PC-9 (cell line): ENCODE data around the gene CFAP77. TPM values are rescaled to one million over a fixed set of nuclear protein-coding genes. Genes with fewer than 3 reads are reported as not detected.

Experiments
- BruUV-seq: library from RNA; stranded (reverse); fragments of 400-500 nt; replicated peaks from 2 replicates; lab custom pipeline; 2021; lab: Mats Ljungman, UMichigan
- CTCF ChIA-PET: fragments of 300-600 bp; sonication (Branson Sonifier 250); formaldehyde crosslinking; loops from one replicate; lab custom pipeline; 2022; ENCODE audit warnings: antibody characterized with exemption; lab: Charles Lee
- POLR2A ChIA-PET: fragments of 300-600 bp; sonication (Branson Sonifier 250); formaldehyde crosslinking; loops from one replicate; lab custom pipeline; 2022; ENCODE audit warnings: antibody characterized with exemption; ENCODE audit not compliant: unreplicated experiment; lab: Charles Lee
- DNase-seq, 2 experiments: peaks; one replicate each; pipeline versions ENCODE4 v3.0.0 to v3.0.0-alpha.2; 2015 to 2022; ENCODE audit warnings: mixed read lengths in 1 of 2
- H2AFZ ChIP-seq: fragments of 200-600 bp; sonication (generic); 2 replicates; pipeline ENCODE4 v1.8.1; 2017; ENCODE audit warnings: antibody characterized with exemption
- H3F3A ChIP-seq: fragments of 200-600 bp; sonication (generic); 2 replicates; pipeline ENCODE4 v1.8.1; 2017; ENCODE audit warnings: antibody characterized with exemption, mild to moderate bottlenecking, low read depth; ENCODE audit not compliant: insufficient read depth
- H3K27ac ChIP-seq: fragments of 200-600 bp; sonication (generic); 2 replicates; pipeline ENCODE4 v1.6.1; 2016; ENCODE audit warnings: mixed run types
- H3K27me3 ChIP-seq: fragments of 200-600 bp; sonication (generic); 2 replicates; pipeline ENCODE4 v1.6.1; 2016; ENCODE audit warnings: low read depth, mixed run types; ENCODE audit not compliant: insufficient read depth
- H3K36me3 ChIP-seq: fragments of 200-600 bp; sonication (generic); 2 replicates; pipeline ENCODE4 v1.6.1; 2016; ENCODE audit warnings: low read depth, mixed run types
- H3K4me1 ChIP-seq: fragments of 200-600 bp; sonication (generic); replicated peaks from 2 replicates; pipeline ENCODE4 v1.6.1; 2016; ENCODE audit warnings: mixed run types; ENCODE audit not compliant: insufficient read depth
- H3K4me2 ChIP-seq: fragments of 200-600 bp; sonication (generic); 2 replicates; pipeline ENCODE4 v1.6.1; 2017; ENCODE audit warnings: mixed run types
- H3K4me3 ChIP-seq: fragments of 200-600 bp; sonication (generic); 2 replicates; pipeline ENCODE4 v1.6.1; 2016; ENCODE audit warnings: mixed run types
- H3K79me2 ChIP-seq: fragments of 200-600 bp; sonication (generic); 2 replicates; pipeline ENCODE4 v1.6.1; 2017; ENCODE audit warnings: low read depth, mixed run types
- H3K9me2 ChIP-seq: fragments of 200-600 bp; sonication (generic); 2 replicates; pipeline ENCODE4 v1.8.1; 2017; ENCODE audit warnings: mild to moderate bottlenecking; ENCODE audit not compliant: insufficient read depth
- H3K9me3 ChIP-seq: fragments of 200-600 bp; sonication (generic); 2 replicates; pipeline ENCODE4 v1.8.1; 2016; ENCODE audit warnings: low read depth; ENCODE audit not compliant: insufficient read depth
- H4K20me1 ChIP-seq: fragments of 200-600 bp; sonication (generic); 2 replicates; pipeline ENCODE4 v1.8.1; 2017; ENCODE audit not compliant: insufficient read depth
- EZH2 ChIP-seq: fragments of 200-600 bp; sonication (generic); IDR thresholded peaks from 2 replicates; pipeline ENCODE4 v1.8.0; 2017; ENCODE audit warnings: antibody characterized with exemption, low read depth
- intact Hi-C: fragments of 100-400 bp; cut with micrococcal nuclease; formaldehyde crosslinking; loops from one replicate; pipeline ENCODE4 v1.10.0; 2022; ENCODE audit not compliant: unreplicated experiment
- total RNA-seq: library from RNA; stranded (reverse); gene quantifications from 2 replicates; pipeline ENCODE4 v1.2.3, GENCODE V29; 2021
- TF ChIP-seq, protein P1 (sequence below): fragments of 200-600 bp; sonication (generic); conservative IDR thresholded peaks from 2 replicates; pipeline ENCODE4 v1.6.1; 2017; ENCODE audit warnings: mixed run types, antibody characterized with exemption, mild to moderate bottlenecking, moderate library complexity

The CFAP77 gene
- total RNA-seq, 1 experiment from 2014 or later: not detected

DNA sequence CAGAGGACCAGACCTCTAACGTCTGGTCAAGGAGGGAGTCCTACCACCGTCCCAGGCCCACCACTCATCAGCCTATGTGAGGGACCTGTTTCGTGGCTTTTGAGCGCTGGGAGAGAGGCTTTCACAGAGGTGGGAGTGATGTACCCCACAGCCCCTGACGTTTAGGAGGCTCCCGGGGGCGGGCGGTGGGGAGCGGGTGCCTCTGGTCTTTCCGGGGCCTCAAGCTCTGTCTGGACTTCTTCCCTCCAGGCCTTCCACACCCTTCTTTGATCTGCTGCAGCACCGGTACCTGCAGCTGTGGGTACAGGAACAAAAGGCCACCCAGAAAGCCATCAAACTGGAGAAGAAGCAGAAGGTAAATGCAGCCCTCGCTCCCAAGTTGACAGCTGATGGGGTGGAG is 127.3 kb downstream of the CFAP77 start:
- Histone ChIP-seq H3K79me2 (no peaks in the 10 kb centered on the region), H3F3A (no peaks in the 10 kb centered on the region), H3K4me1 (no peaks in the 10 kb centered on the region), H3K4me3 (no peak overlapping the region), H3K27me3 (peaks cover 91% of the 10 kb centered on the region), H2AFZ (no peak overlapping the region), H3K9me2 (no peaks in the 10 kb centered on the region), H3K4me2 (no peak overlapping the region), H3K36me3 (no peaks in the 10 kb centered on the region), H3K27ac (no peak overlapping the region), H3K9me3 (no peaks in the 10 kb centered on the region; the same call in 1 of the 2 replicates), H4K20me1 (no peaks in the 10 kb centered on the region)
- intact Hi-C loops: no loop called here
- ChIA-PET CTCF (no interaction called here), POLR2A (no interaction called here)
- no peak for TF ChIP-seq EZH2
- TF ChIP-seq, protein P1, sequence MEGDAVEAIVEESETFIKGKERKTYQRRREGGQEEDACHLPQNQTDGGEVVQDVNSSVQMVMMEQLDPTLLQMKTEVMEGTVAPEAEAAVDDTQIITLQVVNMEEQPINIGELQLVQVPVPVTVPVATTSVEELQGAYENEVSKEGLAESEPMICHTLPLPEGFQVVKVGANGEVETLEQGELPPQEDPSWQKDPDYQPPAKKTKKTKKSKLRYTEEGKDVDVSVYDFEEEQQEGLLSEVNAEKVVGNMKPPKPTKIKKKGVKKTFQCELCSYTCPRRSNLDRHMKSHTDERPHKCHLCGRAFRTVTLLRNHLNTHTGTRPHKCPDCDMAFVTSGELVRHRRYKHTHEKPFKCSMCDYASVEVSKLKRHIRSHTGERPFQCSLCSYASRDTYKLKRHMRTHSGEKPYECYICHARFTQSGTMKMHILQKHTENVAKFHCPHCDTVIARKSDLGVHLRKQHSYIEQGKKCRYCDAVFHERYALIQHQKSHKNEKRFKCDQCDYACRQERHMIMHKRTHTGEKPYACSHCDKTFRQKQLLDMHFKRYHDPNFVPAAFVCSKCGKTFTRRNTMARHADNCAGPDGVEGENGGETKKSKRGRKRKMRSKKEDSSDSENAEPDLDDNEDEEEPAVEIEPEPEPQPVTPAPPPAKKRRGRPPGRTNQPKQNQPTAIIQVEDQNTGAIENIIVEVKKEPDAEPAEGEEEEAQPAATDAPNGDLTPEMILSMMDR: no peak
- BruUV-seq: no TSS peak
- DNase-seq: no peak

DNA sequence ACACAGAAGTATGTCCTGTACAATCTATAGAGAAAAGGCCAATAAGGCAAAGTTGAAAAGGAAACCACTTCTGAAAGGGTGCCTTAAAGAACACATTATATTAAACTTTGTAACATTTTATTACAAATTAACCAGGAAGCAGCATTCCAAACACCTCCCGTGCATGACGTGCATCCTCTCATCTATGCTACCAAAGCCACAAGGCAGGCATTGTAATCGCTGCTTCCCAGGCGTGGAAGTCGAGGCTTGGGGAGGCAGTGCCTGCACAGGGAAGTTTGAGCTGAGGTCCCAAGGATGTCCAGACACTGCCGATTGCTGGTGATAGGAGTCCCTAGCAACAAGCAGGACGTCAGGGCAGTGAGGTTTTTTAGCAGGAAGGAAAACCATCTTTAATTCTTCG is 128.1 kb downstream of the CFAP77 start:
- no peak overlapping the region for H3K4me3 ChIP-seq
- ChIA-PET CTCF (interaction anchor here (0.6 kb wide), 1 partner anchor 899 kb away, joined by 3 read pairs; no protein-coding TSS in a partner anchor), POLR2A (no interaction called here)
- BruUV-seq: no TSS peak
- no peaks in the 10 kb centered on the region for H3K9me2 ChIP-seq
- no peaks in the 10 kb centered on the region; the same call in 1 of the 2 replicates for H3K9me3 ChIP-seq
- H3K4me1 ChIP-seq: no peaks in the 10 kb centered on the region
- H3K79me2 ChIP-seq: no peaks in the 10 kb centered on the region
- no peak overlapping the region for H3K27ac ChIP-seq
- H2AFZ ChIP-seq: no peak overlapping the region
- no peaks in the 10 kb centered on the region for H4K20me1 ChIP-seq
- TF ChIP-seq, protein P1: no peak
- TF ChIP-seq EZH2: no peak
- no peak for DNase-seq
- H3K36me3 ChIP-seq: no peaks in the 10 kb centered on the region
- no peaks in the 10 kb centered on the region for H3F3A ChIP-seq
- intact Hi-C loops: no loop called here
- H3K27me3 ChIP-seq: peaks cover 91% of the 10 kb centered on the region
- no peak overlapping the region for H3K4me2 ChIP-seq

DNA sequence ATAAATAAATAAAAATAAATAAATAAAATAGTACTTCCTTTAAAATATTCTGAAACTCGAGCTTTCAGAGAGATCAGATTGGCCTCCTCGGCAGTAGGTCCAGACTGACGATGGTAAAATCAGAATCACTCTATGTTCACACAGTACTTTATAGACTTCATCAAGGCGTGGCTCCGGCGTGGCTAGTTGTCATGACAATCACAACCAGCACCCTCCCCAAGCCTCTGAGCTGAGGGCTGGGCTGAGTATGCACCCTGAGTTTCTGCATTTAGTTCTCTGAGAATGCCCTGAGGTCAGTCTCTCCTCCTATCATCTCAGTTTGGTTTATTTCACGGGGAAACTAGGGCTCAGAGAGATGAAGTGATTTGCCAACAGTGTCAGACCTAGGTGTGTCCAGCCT is 129.1 kb downstream of the CFAP77 start:
- intact Hi-C loops: no loop called here
- ChIA-PET POLR2A (no interaction called here), CTCF (no interaction called here)
- no peaks in the 10 kb centered on the region for H3K9me2 ChIP-seq
- no peak overlapping the region for H3K4me3 ChIP-seq
- H3K36me3 ChIP-seq: no peaks in the 10 kb centered on the region
- no peak overlapping the region for H3K4me2 ChIP-seq
- H3K27me3 ChIP-seq: peaks cover 91% of the 10 kb centered on the region
- no peaks in the 10 kb centered on the region; the same call in 1 of the 2 replicates for H3K9me3 ChIP-seq
- no peaks in the 10 kb centered on the region for H3K4me1 ChIP-seq
- no peak overlapping the region for H2AFZ ChIP-seq
- no peaks in the 10 kb centered on the region for H3F3A ChIP-seq
- TF ChIP-seq, protein P1: no peak
- TF ChIP-seq EZH2: no peak
- DNase-seq: no peak
- no peaks in the 10 kb centered on the region for H3K79me2 ChIP-seq
- no peaks in the 10 kb centered on the region for H4K20me1 ChIP-seq
- no peak overlapping the region for H3K27ac ChIP-seq
- no TSS peak for BruUV-seq
